Rectal smooth muscle tissue (tissue), 1 donor: ENCODE measurements around the gene TCF4.

ENCODE experiments used
- H3K27ac ChIP-seq: one replicate; pipeline ENCODE4 v1.7.0; 2013; ENCODE audit warnings: low read depth, low read length, inconsistent platforms
- H3K27me3 ChIP-seq: one replicate; pipeline ENCODE4 v1.7.0; 2013; ENCODE audit warnings: low read length; ENCODE audit not compliant: control insufficient read depth, insufficient read depth
- H3K36me3 ChIP-seq: one replicate; pipeline ENCODE4 v1.7.0; 2013; ENCODE audit warnings: low read length; ENCODE audit not compliant: control insufficient read depth, insufficient read depth
- H3K4me1 ChIP-seq: one replicate; pipeline ENCODE4 v1.7.0; 2013; ENCODE audit warnings: low read length; ENCODE audit not compliant: control insufficient read depth, insufficient read depth
- H3K4me3 ChIP-seq: one replicate; pipeline ENCODE4 v1.7.0; 2013; ENCODE audit warnings: low read length
- H3K9ac ChIP-seq: one replicate; pipeline ENCODE4 v1.7.0; 2013; ENCODE audit warnings: low read length

The TCF4 gene

GRCh38 chr18:55432307-55433040 lies 155.5 kb downstream of the TCF4 start:
- no peak overlapping the region for H3K4me3 ChIP-seq
- no peaks in the 10 kb centered on the region for H3K36me3 ChIP-seq
- H3K27ac ChIP-seq, result no peak overlapping the region
- H3K4me1 ChIP-seq, result peaks cover 11% of the 10 kb centered on the region
- no peak overlapping the region for H3K9ac ChIP-seq
- H3K27me3 ChIP-seq, result no peaks in the 10 kb centered on the region

GRCh38 chr18:55430026-55430425 lies 158.0 kb downstream of the TCF4 start:
- Histone ChIP-seq H3K27me3 (no peaks in the 10 kb centered on the region), H3K9ac (no peak overlapping the region), H3K27ac (no peak overlapping the region), H3K36me3 (no peaks in the 10 kb centered on the region), H3K4me1 (peaks cover 11% of the 10 kb centered on the region), H3K4me3 (no peak overlapping the region)

GRCh38 chr18:55427951-55428350 lies 160.0 kb downstream of the TCF4 start:
- no peaks in the 10 kb centered on the region for H3K27me3 ChIP-seq
- no peak overlapping the region for H3K27ac ChIP-seq
- H3K4me3 ChIP-seq, result no peak overlapping the region
- H3K9ac ChIP-seq, result no peak overlapping the region
- peaks cover 6% of the 10 kb centered on the region for H3K4me1 ChIP-seq
- H3K36me3 ChIP-seq, result no peaks in the 10 kb centered on the region

- Histone ChIP-seq H3K4me3 (no peak overlapping the region), H3K4me1 (no peaks in the 10 kb centered on the region), H3K9ac (no peak overlapping the region), H3K27me3 (no peaks in the 10 kb centered on the region), H3K36me3 (no peaks in the 10 kb centered on the region), H3K27ac (no peak overlapping the region)
These were observed 162.3 kb downstream of the TCF4 start for GRCh38 chr18:55425698-55426097.

- no peak overlapping the region for H3K9ac ChIP-seq
- H3K27me3 ChIP-seq, result no peaks in the 10 kb centered on the region
- H3K36me3 ChIP-seq, result no peaks in the 10 kb centered on the region
- peak overlapping the region; percentile 17 for H3K27ac ChIP-seq
- peak overlapping the region; percentile 48 for H3K4me3 ChIP-seq
- H3K4me1 ChIP-seq, result no peaks in the 10 kb centered on the region
These were observed 165.4 kb downstream of the TCF4 start for GRCh38 chr18:55422456-55423180.

- peak overlapping the region; percentile 48 for H3K4me3 ChIP-seq
- no peak overlapping the region for H3K9ac ChIP-seq
- no peaks in the 10 kb centered on the region for H3K4me1 ChIP-seq
- peak overlapping the region; percentile 56 for H3K27ac ChIP-seq
- no peaks in the 10 kb centered on the region for H3K36me3 ChIP-seq
- H3K27me3 ChIP-seq, result no peaks in the 10 kb centered on the region
These were observed 166.2 kb downstream of the TCF4 start for GRCh38 chr18:55421615-55422419.

- Histone ChIP-seq H3K4me3 (no peak overlapping the region), H3K9ac (no peak overlapping the region)
These were observed 166.7 kb downstream of the TCF4 start for GRCh38 chr18:55421308-55421614.

GRCh38 chr18:55420665-55421307 lies 167.2 kb downstream of the TCF4 start:
- Histone ChIP-seq H3K4me3 (peak overlapping the region; percentile 18), H3K27me3 (no peaks in the 10 kb centered on the region), H3K36me3 (no peaks in the 10 kb centered on the region), H3K9ac (no peak overlapping the region), H3K4me1 (no peaks in the 10 kb centered on the region), H3K27ac (peak overlapping the region; percentile 21)

More at GRCh38 chr18:55421308-55421614, 166.7 kb downstream of the TCF4 start:
- Histone ChIP-seq H3K4me1 (no peaks in the 10 kb centered on the region), H3K27ac (peak overlapping the region; percentile 56), H3K27me3 (no peaks in the 10 kb centered on the region), H3K36me3 (no peaks in the 10 kb centered on the region)

GRCh38 chr18:55419947-55420664 lies 167.9 kb downstream of the TCF4 start:
- H3K27me3 ChIP-seq, result no peaks in the 10 kb centered on the region
- peak overlapping the region; percentile 18 for H3K4me3 ChIP-seq
- H3K9ac ChIP-seq, result no peak overlapping the region
- peak overlapping the region; percentile 21 for H3K27ac ChIP-seq
- H3K36me3 ChIP-seq, result no peaks in the 10 kb centered on the region
- no peaks in the 10 kb centered on the region for H3K4me1 ChIP-seq

GRCh38 chr18:55419132-55419946 lies 168.7 kb downstream of the TCF4 start:
- Histone ChIP-seq H3K9ac (no peak overlapping the region), H3K36me3 (no peaks in the 10 kb centered on the region), H3K27ac (no peak overlapping the region), H3K27me3 (no peaks in the 10 kb centered on the region), H3K4me3 (no peak overlapping the region), H3K4me1 (no peaks in the 10 kb centered on the region)

- H3K4me1 ChIP-seq, result no peaks in the 10 kb centered on the region
- H3K36me3 ChIP-seq, result no peaks in the 10 kb centered on the region
- no peak overlapping the region for H3K9ac ChIP-seq
- no peaks in the 10 kb centered on the region for H3K27me3 ChIP-seq
- no peak overlapping the region for H3K4me3 ChIP-seq
- H3K27ac ChIP-seq, result no peak overlapping the region
These were observed 169.6 kb downstream of the TCF4 start for GRCh38 chr18:55418439-55418838.
